Measurements from ENCODE around the gene SLC39A10. TPM values are rescaled to one million over a fixed set of nuclear protein-coding genes. Genes with fewer than 3 reads are reported as not detected.

SLC39A10 gene
- total and polyA plus RNA-seq, 2 donors (not counting 3 experiments of a cell fraction or from before 2014, with no cell fraction given): 11.4 to 39.9 TPM

DNA sequence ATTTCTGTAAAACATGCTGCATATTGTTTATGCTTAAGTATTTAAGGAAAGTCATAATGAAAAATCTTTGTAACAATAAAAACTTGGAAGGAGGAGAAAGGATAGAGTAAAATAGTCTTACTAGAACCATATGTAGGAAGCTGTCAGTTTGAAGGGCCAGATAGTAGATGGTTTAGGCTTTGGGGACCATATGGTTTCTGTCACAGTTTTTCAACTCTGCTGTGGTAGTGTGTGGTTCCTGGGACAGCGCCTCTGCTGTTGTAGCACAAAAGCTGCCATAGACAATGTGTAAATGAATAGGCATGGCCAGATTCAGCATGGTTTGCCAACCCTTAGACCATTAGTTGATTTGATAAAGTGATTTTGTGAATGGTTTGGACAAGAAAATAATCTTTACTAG lies 75.5 kb downstream of the SLC39A10 start:
- H3K4me2 ChIP-seq (ENCODE audit: insufficient read depth, low read length): no peak overlapping the region
- BruUV-seq (replicated peaks): no TSS peak
- TF ChIP-seq POLR2AphosphoS5 (IDR thresholded peaks at IDR 0.05; ENCODE audit: insufficient read depth, low read depth, low read length) (no peak), MYC (IDR thresholded peaks at IDR 0.05; ENCODE audit: low read depth, low read length) (no peak), EZH2 (IDR thresholded peaks at IDR 0.05; ENCODE audit: borderline replicate concordance, low read depth, low read length, severe bottlenecking) (no peak), POLR2A (IDR thresholded peaks at IDR 0.05; ENCODE audit: low read depth, low read length) (no peak)
- TF ChIP-seq, protein P1, sequence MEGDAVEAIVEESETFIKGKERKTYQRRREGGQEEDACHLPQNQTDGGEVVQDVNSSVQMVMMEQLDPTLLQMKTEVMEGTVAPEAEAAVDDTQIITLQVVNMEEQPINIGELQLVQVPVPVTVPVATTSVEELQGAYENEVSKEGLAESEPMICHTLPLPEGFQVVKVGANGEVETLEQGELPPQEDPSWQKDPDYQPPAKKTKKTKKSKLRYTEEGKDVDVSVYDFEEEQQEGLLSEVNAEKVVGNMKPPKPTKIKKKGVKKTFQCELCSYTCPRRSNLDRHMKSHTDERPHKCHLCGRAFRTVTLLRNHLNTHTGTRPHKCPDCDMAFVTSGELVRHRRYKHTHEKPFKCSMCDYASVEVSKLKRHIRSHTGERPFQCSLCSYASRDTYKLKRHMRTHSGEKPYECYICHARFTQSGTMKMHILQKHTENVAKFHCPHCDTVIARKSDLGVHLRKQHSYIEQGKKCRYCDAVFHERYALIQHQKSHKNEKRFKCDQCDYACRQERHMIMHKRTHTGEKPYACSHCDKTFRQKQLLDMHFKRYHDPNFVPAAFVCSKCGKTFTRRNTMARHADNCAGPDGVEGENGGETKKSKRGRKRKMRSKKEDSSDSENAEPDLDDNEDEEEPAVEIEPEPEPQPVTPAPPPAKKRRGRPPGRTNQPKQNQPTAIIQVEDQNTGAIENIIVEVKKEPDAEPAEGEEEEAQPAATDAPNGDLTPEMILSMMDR (IDR thresholded peaks at IDR 0.05; ENCODE audit: extremely low read depth in 1 of 2, insufficient read depth in 1 of 2, low read depth in 1 of 2, low read length in 2 of 2): no peak
- H3K4me1 ChIP-seq (ENCODE audit: control insufficient read depth, extremely low read depth, insufficient read depth, low read length): peaks cover 6% of the 10 kb centered on the region
- ChIA-PET CTCF (no interaction called here), POLR2A (no interaction called here)
- no peaks in the 10 kb centered on the region for H4K20me1 ChIP-seq (replicated peaks; ENCODE audit: control insufficient read depth, extremely low read depth, insufficient read depth, low read length)
- H3K79me2 ChIP-seq (ENCODE audit: control insufficient read depth, insufficient read depth, low read length): no peaks in the 10 kb centered on the region
- no peaks in the 10 kb centered on the region for H3K36me3 ChIP-seq (ENCODE audit: control insufficient read depth in 2 of 2, extremely low read depth in 1 of 2, insufficient read depth in 2 of 2, low read length in 2 of 2)
- intact Hi-C loops (cut with micrococcal nuclease) (no loop called here), dilution Hi-C loops (cut with MboI; ENCODE audit: extremely low pct_ligation_motif_present, low sequenced_read_pairs) (no loop called here)
- H3K9me3 ChIP-seq (replicated peaks; ENCODE audit: control insufficient read depth, insufficient read depth, low read length): no peaks in the 10 kb centered on the region
- H3K27ac ChIP-seq (ENCODE audit: insufficient read depth, low read depth, low read length): no peak overlapping the region
- H3K4me3 ChIP-seq (replicated peaks in 1 of 3; ENCODE audit: insufficient read depth in 1 of 3, low read depth in 1 of 3, low read length in 3 of 3): no peak overlapping the region
- FAIRE-seq (no peak), DNase-seq (ENCODE audit: low read depth, low spot score) (no peak)
- no peak overlapping the region for H3K9ac ChIP-seq (replicated peaks; ENCODE audit: extremely low read depth, insufficient read depth, low read length)
- H3K9me1 ChIP-seq (replicated peaks; ENCODE audit: control insufficient read depth, extremely low read depth, insufficient read depth, low read length): no peaks in the 10 kb centered on the region
- no peak overlapping the region for H2AFZ ChIP-seq (ENCODE audit: low read depth, low read length)
- no peaks in the 10 kb centered on the region for H3K27me3 ChIP-seq (ENCODE audit: control insufficient read depth in 2 of 2, insufficient read depth in 2 of 2, low read length in 2 of 2)

DNA sequence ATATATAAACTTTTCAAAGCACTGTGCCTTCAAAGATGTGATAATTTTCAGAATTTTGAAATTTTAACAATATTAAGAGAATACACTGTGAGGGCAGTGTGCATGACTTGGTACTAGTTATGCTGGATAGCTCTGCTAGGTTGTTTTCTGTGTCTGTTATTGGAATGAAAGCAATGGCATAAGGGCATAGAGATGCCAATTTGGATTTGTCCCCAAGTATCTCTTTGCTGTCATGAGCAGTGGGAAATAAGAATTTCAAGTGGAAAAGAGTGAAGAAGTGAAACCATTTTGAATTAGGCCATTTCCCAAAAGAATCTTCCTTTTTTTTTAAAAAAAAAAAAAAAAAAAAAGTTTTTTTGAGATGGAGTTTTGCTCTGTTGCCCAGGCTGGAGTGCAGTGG lies 76.8 kb downstream of the SLC39A10 start:
- no peak overlapping the region for H2AFZ ChIP-seq (ENCODE audit: low read depth, low read length)
- H3K27ac ChIP-seq (ENCODE audit: insufficient read depth, low read depth, low read length): no peak overlapping the region
- no peak overlapping the region for H3K9ac ChIP-seq (replicated peaks; ENCODE audit: extremely low read depth, insufficient read depth, low read length)
- dilution Hi-C loops (cut with MboI; ENCODE audit: extremely low pct_ligation_motif_present, low sequenced_read_pairs): no loop called here
- DNase-seq (ENCODE audit: low read depth, low spot score) (no peak), FAIRE-seq (no peak)
- H3K36me3 ChIP-seq (ENCODE audit: control insufficient read depth in 2 of 2, extremely low read depth in 1 of 2, insufficient read depth in 2 of 2, low read length in 2 of 2): no peaks in the 10 kb centered on the region
- POLR2A ChIA-PET: no interaction called here
- intact Hi-C loops (cut with micrococcal nuclease): no loop called here
- no peaks in the 10 kb centered on the region for H3K9me3 ChIP-seq (replicated peaks; ENCODE audit: control insufficient read depth, insufficient read depth, low read length)
- H3K9me1 ChIP-seq (replicated peaks; ENCODE audit: control insufficient read depth, extremely low read depth, insufficient read depth, low read length): no peaks in the 10 kb centered on the region
- BruUV-seq (replicated peaks): no TSS peak
- H3K4me1 ChIP-seq (ENCODE audit: control insufficient read depth, extremely low read depth, insufficient read depth, low read length): peaks cover 11% of the 10 kb centered on the region
- no peaks in the 10 kb centered on the region for H4K20me1 ChIP-seq (replicated peaks; ENCODE audit: control insufficient read depth, extremely low read depth, insufficient read depth, low read length)
- H3K27me3 ChIP-seq (ENCODE audit: control insufficient read depth in 2 of 2, insufficient read depth in 2 of 2, low read length in 2 of 2): no peaks in the 10 kb centered on the region
- H3K4me2 ChIP-seq (ENCODE audit: insufficient read depth, low read length): no peak overlapping the region
- TF ChIP-seq, protein P1 (IDR thresholded peaks at IDR 0.05; ENCODE audit: extremely low read depth in 1 of 2, insufficient read depth in 1 of 2, low read depth in 1 of 2, low read length in 2 of 2): no peak
- H3K79me2 ChIP-seq (ENCODE audit: control insufficient read depth, insufficient read depth, low read length): no peaks in the 10 kb centered on the region
- no peak overlapping the region for H3K4me3 ChIP-seq (replicated peaks in 1 of 3; ENCODE audit: insufficient read depth in 1 of 3, low read depth in 1 of 3, low read length in 3 of 3)
- CTCF ChIA-PET: no interaction called here
